Measurements from ENCODE around the gene TBXT. TPM values are rescaled to one million over a fixed set of nuclear protein-coding genes. Genes with fewer than 3 reads are reported as not detected.

The TBXT gene
- total and polyA plus RNA-seq, 9 of the 15 experiments (the other 6 are each of a cell fraction or from before 2014, with no cell fraction given) = not detected

DNA sequence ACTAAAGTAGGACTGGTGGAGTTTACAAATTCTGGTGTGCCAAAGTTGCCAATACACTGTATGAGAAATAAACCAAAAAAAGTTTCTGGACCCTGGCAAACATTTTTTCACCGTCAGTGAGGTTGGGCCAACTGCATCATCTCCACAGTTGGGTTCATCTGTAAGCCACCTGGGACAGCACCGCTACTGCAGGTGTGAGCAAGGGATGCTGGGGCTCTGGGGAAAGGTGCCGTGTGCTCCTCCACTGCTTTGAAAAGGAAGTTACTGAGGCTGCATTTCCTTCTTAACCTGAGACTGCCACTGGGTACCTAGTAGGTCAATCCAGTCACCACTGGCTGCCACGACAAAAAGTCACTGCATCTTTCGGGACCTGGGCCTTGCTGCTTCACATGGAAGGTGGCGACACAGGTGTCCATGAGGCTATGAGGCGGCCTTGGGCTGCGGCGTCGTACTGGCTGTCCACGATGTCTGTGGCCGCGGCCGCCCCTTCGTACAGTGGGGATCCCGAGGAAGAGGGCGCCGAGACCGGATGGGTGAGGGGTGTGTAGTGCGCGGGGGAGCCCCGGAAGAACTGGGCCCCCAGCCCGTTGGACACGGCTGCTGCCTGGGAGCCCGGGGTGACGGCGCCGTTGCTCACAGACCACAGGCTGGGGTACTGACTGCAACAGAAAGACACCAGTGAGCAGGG, 9.6 kb downstream of the TBXT start:
- no peak for ATAC-seq
- ChIA-PET CTCF (ENCODE audit: low intra/inter-chr PET ratio) (interaction anchor here (0.6 to 2.0 kb wide), 2 partner anchors 118 to 243 kb away, joined by 3 to 5 read pairs; no protein-coding TSS in a partner anchor), POLR2A (no interaction called here)
- H3K4me1 ChIP-seq (replicated peaks in 1 of 2; ENCODE audit: control insufficient read depth in 2 of 2, insufficient read depth in 2 of 2, low read length in 2 of 2) = peaks cover 0 to 3% of the 10 kb centered on the region in 2 experiments; a peak in 1 of 5 replicates
- H3K4me2 ChIP-seq (ENCODE audit: insufficient read depth, low read length) = no peak overlapping the region
- intact Hi-C loops (cut with micrococcal nuclease) = loop anchor here (1.0 kb wide), 2 partner anchors 105 to 242 kb away; no protein-coding TSS in a partner anchor
- H3K9me3 ChIP-seq (replicated peaks; ENCODE audit: control insufficient read depth, insufficient read depth, low read depth, low read length) = no peaks in the 10 kb centered on the region
- H3K4me3 ChIP-seq = no peak overlapping the region
- no peaks in the 10 kb centered on the region for H3K9me1 ChIP-seq (ENCODE audit: control insufficient read depth, insufficient read depth, low read length)
- in situ Hi-C loops (cut with MboI) = no loop called here
- peaks cover 17 to 62% of the 10 kb centered on the region in 2 experiments for H3K27me3 ChIP-seq (ENCODE audit: control insufficient read depth in 2 of 2, insufficient read depth in 2 of 2, low read length in 2 of 2)
- no peaks in the 10 kb centered on the region for H3K36me3 ChIP-seq (ENCODE audit: control insufficient read depth, insufficient read depth, low read length)
- H4K20me1 ChIP-seq (replicated peaks; ENCODE audit: control insufficient read depth, insufficient read depth, low read length) = no peaks in the 10 kb centered on the region
- no TSS peak for BruUV-seq (replicated peaks)
- no peak for DNase-seq (ENCODE audit: extremely low read depth in 1 of 4, low spot score in 3 of 4)
- 1% methylated on average over 27 of the region's 28 CpGs for WGBS (ENCODE audit: insufficient coverage, low coverage, missing lambda C conversion rate)
- FAIRE-seq = no peak
- H3K9ac ChIP-seq (ENCODE audit: insufficient read depth in 1 of 2, low read depth in 2 of 2, low read length in 2 of 2) = no peak overlapping the region
- no peaks in the 10 kb centered on the region for H3K79me2 ChIP-seq (ENCODE audit: control insufficient read depth, insufficient read depth, low read length)
- no peak overlapping the region for H3K27ac ChIP-seq (ENCODE audit: extremely low read depth, low read depth, low read length)
- H2AFZ ChIP-seq (ENCODE audit: low read depth, low read length) = no peak overlapping the region
- TF ChIP-seq TAF9B (IDR thresholded peaks at IDR 0.05; ENCODE audit: partially characterized antibody) (no peak), HNRNPH1 (optimal IDR thresholded peaks at IDR 0.05; ENCODE audit: low read depth, low read length) (no peak), ETS1 (conservative IDR thresholded peaks at IDR 0.05; ENCODE audit: control insufficient read depth, low read depth, low read length) (no peak), KHSRP (IDR thresholded peaks at IDR 0.05) (no peak), POLR2H (tag; IDR thresholded peaks at IDR 0.05; ENCODE audit: low read depth) (no peak), ZNF318 (IDR thresholded peaks at IDR 0.05; ENCODE audit: borderline replicate concordance in 1 of 2, low read depth in 1 of 2) (no peak), SPI1 (IDR thresholded peaks at IDR 0.05; ENCODE audit: borderline replicate concordance, low read depth, low read length) (no peak), CEBPB (tag; IDR thresholded peaks at IDR 0.05) (no peak), ARID3B (CRISPR knock-in tag; IDR thresholded peaks at IDR 0.05; ENCODE audit: borderline replicate concordance) (no peak), ZNF707 (CRISPR knock-in tag; conservative IDR thresholded peaks at IDR 0.05) (no peak)

Data from K562 (cell line).